ENCODE data around the gene SIX6.

Gene SIX6

DNA sequence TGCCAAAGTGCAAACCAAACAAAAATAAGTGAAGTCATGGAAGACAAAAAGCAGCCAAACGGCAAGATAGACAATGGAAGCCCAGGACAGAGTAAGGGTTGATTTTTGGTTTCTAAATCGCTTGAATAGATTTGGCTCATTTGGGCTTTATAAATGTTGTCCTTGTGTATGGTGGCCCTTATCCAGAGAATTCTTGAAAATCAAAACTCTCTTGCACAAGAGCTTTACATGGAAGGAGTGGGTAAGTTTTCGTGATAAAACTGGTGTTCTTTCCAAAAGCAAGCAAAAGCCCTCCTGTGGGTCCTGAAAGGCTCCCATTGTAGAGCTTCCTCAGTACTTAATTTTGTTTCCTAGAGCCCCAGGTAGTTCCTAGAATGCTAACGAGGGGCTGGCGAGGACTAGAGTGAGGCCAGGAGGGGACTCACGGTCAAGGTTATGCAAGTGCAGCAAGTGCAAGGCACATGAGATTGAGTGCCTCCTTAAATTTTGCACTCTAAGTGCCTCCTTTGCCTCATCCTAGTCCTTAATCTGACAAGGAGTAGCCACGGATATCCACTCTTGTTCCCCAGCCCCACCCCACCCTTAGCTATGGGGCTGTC is 4.1 kb downstream of the SIX6 start:
- in situ Hi-C loops (cut with HindIII; ENCODE audit: low sequenced_read_pairs): no loop called here

DNA sequence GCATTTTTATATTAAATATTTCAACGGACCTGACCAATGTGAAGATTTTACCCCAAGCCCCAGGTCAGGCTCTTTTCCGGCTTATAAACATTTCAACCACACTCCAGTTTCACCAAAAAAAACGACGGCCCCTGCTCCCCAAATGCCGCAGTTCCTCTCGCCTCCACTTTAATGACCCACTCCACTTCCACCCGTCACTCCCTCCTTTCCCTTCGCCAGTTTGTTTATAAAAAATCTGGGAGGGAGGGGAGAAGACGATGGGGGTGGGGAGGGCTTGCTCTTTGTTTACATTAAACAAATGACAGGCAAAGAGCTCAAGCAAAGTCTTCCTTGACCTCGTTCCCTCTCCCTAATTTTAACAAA is 5.4 kb downstream of the SIX6 start:
- in situ Hi-C loops (cut with HindIII; ENCODE audit: low sequenced_read_pairs): no loop called here

DNA sequence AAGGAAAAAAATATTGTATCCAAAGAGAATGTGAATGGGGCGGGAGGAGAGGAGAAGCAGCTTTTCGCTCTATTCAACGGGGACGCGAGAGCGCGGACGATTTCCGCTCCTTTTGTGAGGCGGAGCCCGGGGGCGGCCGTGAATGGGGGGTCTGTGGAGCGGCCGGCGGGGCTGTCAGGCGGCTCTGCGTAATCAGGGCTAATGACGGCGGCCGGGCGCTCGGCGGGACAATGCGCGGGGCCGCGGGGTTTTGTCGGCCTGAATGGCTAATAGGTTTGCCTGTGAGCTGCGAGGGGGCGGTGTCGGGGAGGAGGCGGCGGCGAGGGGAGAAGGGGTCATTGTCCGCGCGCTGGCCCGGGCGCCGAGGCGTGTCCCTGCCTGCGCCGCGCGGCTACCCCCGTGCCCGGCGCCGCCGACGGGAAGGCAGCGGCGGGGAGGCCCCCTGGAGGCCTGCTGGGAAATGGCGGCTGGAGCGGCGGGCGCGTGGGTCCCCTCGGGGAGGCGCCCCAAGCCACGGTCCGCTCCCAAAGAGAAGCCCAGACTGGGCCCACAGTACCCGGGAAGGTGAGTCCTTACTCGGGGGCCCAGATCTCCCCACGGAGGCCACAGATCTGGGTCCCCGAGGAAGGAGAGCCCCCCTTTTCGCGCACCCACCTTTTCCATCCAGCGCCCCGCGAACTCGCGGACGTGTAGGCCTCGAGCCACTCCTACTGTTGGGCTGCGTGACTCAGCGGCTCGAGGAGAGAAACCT is 6.0 kb downstream of the SIX6 start:
- in situ Hi-C loops (cut with HindIII; ENCODE audit: low sequenced_read_pairs): no loop called here

DNA sequence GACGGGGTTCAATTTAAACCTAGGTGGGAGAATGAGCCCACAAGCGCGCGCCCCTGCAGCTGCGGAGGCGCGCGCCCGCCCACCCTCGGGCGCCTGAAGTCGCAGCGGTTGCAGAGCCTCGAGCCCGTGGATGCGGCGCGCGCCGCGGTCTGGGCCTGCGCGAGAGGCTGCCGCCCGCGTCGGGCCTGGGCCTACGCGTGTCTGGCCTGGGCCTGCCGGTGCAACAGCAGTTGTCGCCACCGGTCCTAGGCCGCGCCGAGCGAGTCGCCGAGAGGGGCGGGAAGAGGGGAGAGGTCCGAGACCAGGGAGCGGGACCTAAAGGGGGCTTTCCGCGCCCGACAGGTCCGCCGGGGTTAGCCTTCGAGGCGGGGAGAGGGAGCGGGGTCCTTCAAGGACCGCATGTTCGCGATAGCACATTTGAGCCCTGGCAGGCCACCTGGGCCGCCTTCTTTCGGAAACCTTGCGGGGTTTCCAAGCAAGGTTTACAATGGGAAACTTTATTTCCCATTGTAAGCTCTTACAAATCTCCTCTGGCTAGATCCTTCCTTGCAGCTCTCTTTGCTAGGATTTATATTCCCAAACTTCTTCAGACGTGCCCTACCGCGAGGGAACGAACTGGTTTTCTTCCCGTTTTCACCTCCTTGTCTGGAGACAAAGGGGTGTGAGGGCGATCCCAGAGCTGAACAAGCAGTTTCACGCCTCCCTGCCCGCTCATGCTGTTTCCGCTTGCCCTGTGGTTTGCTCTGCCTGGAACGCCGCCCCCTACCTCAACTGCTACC is 6.8 kb downstream of the SIX6 start:
- in situ Hi-C loops (cut with HindIII; ENCODE audit: low sequenced_read_pairs): no loop called here

DNA sequence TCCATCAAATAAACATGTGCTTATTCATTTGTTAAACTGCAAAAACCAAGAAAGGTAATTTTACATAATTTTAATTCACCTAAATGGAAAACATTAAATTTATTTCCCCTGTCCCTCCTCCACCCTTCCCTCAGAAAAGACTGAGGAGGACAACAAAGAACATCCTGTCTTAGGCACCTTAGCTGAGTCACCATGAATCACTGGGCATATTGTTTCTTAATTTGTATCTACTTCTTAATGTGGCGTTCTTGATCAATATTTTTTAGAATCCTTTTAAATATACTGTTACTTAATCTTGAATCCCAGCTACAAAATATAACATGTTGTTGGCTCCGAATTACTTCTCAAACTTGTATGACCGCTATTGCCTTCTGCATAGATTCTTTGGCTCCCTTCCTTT is 23.5 kb downstream of the SIX6 start:
- in situ Hi-C loops (cut with HindIII; ENCODE audit: low sequenced_read_pairs): no loop called here

DNA sequence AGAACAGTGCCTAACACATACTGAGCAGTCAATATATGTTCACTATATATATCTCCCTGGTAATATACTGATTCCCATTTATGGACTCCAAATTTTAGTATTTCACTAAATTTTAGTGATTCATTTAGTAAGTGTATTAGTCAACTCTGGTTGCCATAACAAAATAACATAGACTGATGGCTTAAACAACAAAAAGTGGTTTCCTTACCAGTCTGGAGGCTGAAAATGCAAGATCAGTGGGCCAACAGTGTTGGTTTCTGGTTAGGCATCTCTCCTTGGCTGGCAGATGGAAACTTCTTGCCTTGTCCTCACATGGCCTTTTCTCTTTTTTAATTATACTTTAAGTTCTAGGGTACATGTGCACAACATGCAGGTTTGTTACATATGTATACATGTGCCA is 28.7 kb downstream of the SIX6 start:
- in situ Hi-C loops (cut with HindIII; ENCODE audit: low sequenced_read_pairs): no loop called here

DNA sequence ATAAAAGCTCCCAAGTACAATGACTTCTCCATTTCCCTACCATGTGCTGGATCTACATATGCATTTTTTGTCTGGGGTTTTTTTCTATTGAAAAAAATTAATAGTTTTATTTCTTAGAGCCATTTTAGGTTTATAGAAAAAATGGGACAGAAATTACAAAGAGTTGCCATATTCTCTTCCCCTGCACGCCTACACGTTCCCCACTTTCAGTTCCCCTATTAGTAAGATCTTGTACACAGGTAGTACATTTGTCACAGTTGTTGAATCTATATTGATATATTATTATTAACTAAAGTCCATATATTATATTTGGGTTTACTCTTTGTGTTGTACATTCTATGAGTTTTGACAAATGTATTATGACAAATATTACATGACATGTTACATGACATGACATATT is 35.7 kb downstream of the SIX6 start:
- in situ Hi-C loops (cut with HindIII; ENCODE audit: low sequenced_read_pairs): no loop called here

DNA sequence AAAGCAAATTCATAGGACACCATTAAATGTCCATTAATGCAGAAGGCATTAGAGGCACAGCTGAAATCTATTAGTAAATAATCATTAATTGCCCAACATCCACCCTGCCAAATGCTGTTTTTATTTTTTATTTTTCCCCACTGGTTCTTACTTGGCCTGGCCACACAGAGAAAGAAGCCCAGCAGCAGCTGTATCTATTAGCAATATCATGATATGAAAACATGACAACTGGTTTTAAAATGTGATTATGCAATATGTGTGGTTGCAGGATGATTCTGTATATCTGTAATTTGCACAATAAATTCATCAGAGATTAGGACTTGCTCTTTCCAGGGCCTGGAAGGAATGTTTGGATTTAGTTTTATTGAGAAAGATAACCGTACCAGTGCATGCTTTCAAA is 44.9 kb downstream of the SIX6 start:
- in situ Hi-C loops (cut with HindIII; ENCODE audit: low sequenced_read_pairs): no loop called here

DNA sequence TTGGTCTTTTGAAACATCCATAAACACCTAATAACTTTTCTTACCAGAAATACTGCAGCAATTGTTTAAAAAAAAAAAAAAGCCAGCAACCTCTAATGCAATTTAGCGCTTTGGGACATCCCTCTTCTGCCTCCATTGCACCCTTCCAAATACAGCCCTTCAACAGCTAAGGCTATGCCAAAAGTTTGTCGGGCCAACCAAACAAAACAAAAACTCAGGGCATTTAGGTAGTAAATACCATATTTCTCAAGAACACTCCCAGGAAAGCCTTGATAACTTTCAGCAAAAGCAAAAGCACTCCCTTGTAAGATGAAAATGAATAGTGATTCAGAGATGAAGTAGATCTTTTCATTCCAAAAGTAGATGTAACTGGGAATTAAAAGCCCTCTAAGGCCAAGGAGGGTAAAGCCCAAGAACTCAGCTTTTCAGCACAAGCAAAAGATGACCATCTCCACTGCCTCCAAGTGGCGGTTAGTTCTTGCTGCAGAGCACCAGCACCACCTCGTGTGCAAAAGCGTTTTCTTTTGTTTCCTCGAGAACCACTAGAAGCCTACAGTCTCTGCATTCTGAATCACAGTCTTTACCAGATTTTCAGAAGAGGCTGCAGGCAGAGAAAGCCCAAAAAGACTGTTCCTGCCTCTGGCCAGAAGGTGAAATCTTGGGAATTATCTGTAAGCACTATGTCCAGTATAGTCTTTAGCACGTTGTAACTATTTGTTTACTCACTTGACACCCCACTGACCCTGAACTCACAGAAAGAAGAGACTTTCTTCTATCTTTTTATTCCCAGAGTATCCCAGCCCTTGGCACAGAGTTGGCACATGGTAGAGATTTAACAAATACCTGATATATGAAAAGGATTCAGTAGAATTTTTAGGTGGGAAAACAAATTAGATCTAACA is 53.1 kb downstream of the SIX6 start:
- in situ Hi-C loops (cut with HindIII; ENCODE audit: low sequenced_read_pairs): no loop called here
